Limb (tissue), 2 donors: Measurements from ENCODE around the gene NEO1.

Experiments
- DNase-seq, 2 donors: peaks; one replicate each; pipeline ENCODE4 v3.0.0-alpha.2; 2016; ENCODE audit errors: extremely low spot score in 2 of 2

The NEO1 gene

GRCh38 chr15:73328149-73328820, 276.0 kb downstream of the NEO1 start:
- no peak for DNase-seq

GRCh38 chr15:73328981-73329380, 276.7 kb downstream of the NEO1 start:
- DNase-seq = no peak

- no peak for DNase-seq
These were observed 277.4 kb downstream of the NEO1 start for GRCh38 chr15:73329501-73330200.

- no peak for DNase-seq
These were observed 278.2 kb downstream of the NEO1 start for GRCh38 chr15:73330206-73331051.

- no peak for DNase-seq
These were observed 279.2 kb downstream of the NEO1 start for GRCh38 chr15:73331501-73331900.

- DNase-seq = no peak
These were observed 280.0 kb downstream of the NEO1 start for GRCh38 chr15:73331991-73332925.

GRCh38 chr15:73333001-73333400, 280.7 kb downstream of the NEO1 start:
- DNase-seq = no peak

- no peak for DNase-seq
These were observed 281.8 kb downstream of the NEO1 start for GRCh38 chr15:73334086-73334485.

GRCh38 chr15:73335026-73335425, 282.8 kb downstream of the NEO1 start:
- DNase-seq = no peak

GRCh38 chr15:73335471-73335870, 283.2 kb downstream of the NEO1 start:
- DNase-seq = peak in 1 of 2 donors; percentile 27

GRCh38 chr15:73336756-73337155, 284.5 kb downstream of the NEO1 start:
- DNase-seq = no peak

- DNase-seq = no peak
These were observed 284.9 kb downstream of the NEO1 start for GRCh38 chr15:73337187-73337586.

- no peak for DNase-seq
These were observed 285.8 kb downstream of the NEO1 start for GRCh38 chr15:73338058-73338457.

GRCh38 chr15:73338606-73339374, 286.5 kb downstream of the NEO1 start:
- DNase-seq = no peak

- no peak for DNase-seq
These were observed 288.4 kb downstream of the NEO1 start for GRCh38 chr15:73340502-73341192.

GRCh38 chr15:73341886-73342600, 289.8 kb downstream of the NEO1 start:
- DNase-seq = peak in 1 of 2 donors; percentile 41

- DNase-seq = no peak
These were observed 291.8 kb downstream of the NEO1 start for GRCh38 chr15:73344056-73344455.

- DNase-seq = no peak
These were observed 293.4 kb downstream of the NEO1 start for GRCh38 chr15:73345658-73346057.

GRCh38 chr15:73346735-73347312, 294.6 kb downstream of the NEO1 start:
- DNase-seq = peak; percentile 13 to 81
